Middle frontal gyrus (tissue), 1 donor: ENCODE results near the gene SSH2.
A peak's percentile ranks its signal among the peaks of the same experiment; 100 is the strongest.

Source experiments
- DNase-seq: peaks from one replicate; pipeline ENCODE4 v3.0.0-alpha.2; 2015; ENCODE audit warnings: low spot score; ENCODE audit errors: extremely low spot score

The SSH2 gene

GRCh38 chr17:29840884-29841283, 89.1 kb downstream of the SSH2 start:
- no peak for DNase-seq

DNA sequence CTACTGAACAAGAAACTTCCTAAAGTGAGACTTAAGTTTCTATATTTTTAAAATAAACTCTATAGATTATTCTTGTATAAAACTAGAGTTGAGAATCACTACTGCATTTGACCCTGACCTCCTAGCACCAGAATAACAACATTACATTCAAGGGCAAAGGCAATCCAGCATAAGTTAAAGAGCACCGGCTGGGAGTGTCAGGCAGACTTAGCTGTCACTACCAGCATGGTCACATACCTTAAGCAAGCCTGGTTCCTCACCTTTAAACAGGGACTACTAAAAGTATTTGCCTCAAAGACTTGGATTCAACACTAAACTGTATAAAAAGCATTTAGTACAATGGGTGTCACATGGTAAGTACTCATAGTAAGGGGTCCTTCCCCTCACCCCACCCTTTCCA, 90.4 kb downstream of the SSH2 start:
- DNase-seq = no peak

DNA sequence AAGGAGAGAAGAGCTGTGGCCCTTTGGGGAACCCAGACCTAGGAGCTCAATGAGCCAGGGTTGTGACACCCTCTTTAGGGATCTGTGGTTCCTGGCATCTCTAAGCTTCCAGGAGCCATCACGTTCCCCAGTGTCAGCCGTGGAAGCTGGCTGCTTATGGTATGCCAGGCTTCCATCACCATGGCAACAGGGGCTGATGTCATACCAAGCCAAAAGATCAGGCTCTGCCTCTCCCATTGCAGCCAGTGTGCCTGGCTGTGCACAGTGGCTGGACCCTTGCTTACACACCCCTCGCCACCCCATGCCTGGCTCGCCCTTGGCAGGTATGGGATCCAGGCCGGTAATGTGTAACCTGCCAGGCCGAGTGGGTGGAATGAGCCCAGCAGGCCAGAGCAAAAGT, 91.1 kb downstream of the SSH2 start:
- no peak for DNase-seq

GRCh38 chr17:29837531-29837930, 92.5 kb downstream of the SSH2 start:
- DNase-seq = no peak

DNA sequence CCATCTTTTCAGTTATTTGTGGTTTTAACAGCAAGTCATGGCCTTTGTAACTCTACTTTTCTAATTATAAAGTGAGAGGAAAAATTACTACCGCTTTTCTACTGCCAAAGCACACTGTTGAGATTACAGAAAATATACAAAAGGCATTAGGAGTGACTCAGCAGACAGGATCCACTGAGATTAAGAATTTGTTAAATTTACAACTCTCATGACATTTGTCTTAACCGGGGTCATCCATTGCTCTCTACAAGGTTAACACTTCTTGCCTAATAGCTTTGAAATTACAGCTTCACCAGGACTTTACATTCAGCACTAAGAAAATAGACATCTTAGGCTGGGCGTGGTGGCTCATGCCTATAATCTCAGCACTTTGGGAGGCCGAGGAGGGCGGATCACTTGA, 93.4 kb downstream of the SSH2 start:
- no peak for DNase-seq

DNA sequence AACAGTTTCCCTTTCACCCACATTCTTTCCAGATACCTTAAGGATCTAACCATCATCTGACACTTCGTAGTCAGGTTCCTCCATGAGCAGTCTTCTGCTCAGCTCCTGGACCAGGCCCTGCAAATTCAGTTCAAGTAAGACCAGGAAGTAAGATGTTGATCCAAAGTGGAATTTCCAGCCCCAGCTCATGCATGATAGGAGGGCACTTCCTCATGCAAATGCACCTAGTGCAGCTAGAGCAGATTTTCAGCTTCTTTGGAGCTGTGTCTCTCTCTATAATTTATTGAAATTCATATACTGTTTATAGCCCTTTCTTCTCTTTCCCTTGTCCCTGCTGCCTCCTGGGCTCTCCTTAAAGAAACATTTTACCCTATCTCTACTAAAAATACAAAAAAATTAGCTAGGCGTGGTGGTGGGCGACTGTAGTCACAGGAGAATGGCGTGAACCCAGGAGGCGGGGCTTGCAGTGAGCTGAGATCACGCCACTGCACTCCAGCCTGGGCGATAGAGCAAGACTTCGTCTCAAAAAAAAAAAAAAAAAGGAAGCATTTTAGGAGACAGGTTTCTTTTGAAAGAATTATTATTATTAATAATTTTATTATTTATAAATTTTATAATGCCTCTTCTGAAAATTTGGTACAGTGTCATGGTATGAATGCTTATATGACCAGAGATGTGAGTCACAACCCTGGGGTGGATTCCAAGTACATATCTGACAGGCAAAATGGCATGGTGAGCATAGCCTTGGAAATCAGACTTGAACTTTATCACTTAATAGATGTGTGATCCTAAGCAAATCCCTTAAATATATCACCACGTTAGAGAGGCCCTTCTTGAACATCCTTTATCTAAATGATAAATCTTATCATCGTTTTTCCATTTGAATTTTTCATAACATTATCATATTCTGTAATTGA, 94.3 kb downstream of the SSH2 start:
- no peak for DNase-seq

- DNase-seq = no peak
Measured at GRCh38 chr17:29833801-29834200, 96.2 kb downstream of the SSH2 start.

DNA sequence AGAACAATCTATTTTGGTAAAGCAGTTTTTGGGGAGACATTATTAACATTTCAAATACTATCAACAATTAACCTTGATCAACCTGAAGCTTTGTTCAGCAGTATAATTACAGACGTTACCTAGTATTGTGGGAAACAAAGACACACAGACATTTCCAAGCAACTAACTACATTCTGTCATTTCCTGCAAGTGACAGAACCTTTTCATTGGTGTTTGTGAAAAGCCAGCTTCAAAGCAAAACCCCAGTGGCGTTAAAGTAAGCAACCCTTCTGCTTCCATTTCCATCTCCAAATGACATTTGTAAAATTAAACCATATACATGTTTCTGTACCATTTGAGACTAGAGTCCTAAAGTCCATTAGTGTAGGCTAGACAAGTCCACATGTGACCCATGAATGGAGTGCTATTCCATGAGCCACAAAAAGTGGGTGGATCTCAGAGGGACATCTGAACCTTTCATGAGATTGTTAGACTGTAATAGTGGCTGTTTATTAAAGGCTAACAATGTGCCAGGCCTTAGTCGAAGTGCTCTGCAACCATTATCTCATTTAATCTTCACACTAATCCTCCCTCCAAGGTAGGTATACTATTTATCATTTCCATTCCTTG, 101.2 kb downstream of the SSH2 start:
- no peak for DNase-seq

DNA sequence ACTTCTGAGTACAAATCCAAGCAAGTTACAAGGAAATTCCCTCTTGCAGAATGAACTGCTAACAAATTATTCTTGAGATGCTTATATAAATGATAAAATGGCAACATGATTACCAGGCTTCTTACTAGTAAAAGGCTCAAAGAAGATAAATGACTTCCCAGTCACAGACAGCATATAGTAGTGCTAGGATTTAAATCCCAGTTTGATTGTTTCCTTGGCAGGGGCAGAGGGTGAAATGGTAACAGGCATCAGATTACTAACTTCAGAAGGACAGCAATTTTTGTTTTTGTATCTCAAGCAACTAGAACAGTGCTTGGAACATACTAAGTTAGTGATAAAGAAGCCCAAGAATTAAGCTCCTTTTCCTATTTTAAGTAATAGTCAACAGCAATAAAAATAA, 102.8 kb downstream of the SSH2 start:
- no peak for DNase-seq

DNA sequence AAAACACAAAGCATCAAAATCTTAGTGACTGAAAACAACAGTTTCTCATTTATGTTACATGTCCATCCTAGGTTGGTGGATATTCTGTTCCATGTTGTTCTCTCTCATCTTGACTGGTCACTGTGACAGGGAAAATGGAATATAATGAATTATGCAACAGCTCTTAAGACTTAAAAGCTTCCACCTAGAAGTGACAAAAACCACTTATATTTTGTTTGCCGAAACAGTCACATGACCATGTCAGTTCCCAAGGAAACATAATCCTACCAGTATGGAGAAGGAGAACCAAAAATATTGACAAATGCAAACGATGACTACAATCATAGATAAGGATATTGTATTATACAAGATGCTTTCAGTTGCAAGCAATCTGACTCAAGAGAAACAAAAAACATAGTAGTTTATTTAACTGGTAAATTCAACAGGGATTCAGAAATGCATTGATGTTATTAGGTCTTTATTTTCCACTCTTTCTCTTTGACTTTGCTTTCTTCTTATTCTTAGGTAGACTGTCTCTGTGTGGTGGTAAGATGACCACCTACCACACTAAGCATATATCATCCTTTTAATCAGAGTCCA, 103.8 kb downstream of the SSH2 start:
- no peak for DNase-seq

GRCh38 chr17:29825604-29826003, 104.4 kb downstream of the SSH2 start:
- no peak for DNase-seq

GRCh38 chr17:29821897-29822296, 108.1 kb downstream of the SSH2 start:
- DNase-seq = no peak

- no peak for DNase-seq
Measured at GRCh38 chr17:29820425-29820824, 109.6 kb downstream of the SSH2 start.

DNA sequence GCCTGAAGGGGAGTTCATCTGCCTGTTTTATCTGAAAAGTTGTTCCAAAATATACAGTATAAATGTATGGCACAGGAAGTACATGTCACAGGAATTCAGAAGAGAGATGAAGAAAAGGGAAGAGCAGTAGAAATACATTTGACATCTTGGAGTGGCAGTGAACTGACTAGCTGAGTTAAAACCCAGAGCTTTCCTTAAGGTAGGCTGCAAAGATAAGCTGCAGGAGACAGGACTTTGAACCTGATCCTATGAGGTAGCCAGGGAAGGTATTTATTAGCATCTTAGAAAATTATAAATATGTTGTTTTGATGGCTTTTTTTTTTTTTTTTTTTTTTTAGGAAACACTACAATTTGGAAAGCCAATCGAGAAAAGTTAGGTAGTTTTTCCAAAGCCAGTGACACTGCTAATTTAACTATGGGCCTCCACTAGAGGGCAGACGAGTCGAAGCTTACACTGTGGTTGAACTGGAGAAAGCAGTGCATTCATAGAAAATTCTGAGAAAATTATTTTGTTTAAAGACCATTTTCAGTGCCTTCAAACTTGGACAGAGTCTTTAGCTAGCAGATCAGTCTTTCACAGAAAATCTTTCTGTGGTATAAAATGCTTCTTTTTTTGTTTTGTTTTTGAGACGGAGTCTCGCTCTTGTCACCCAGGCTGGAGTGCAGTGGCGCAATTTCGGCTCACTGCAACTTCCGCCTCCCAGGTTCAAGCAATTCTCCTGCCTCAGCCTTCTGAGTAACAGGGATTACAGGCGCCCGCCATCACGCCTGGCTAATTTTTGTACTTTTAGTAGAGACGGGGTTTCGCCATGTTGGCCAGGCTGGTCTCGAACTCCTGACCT, 122.3 kb downstream of the SSH2 start:
- DNase-seq = peak; percentile 68

DNA sequence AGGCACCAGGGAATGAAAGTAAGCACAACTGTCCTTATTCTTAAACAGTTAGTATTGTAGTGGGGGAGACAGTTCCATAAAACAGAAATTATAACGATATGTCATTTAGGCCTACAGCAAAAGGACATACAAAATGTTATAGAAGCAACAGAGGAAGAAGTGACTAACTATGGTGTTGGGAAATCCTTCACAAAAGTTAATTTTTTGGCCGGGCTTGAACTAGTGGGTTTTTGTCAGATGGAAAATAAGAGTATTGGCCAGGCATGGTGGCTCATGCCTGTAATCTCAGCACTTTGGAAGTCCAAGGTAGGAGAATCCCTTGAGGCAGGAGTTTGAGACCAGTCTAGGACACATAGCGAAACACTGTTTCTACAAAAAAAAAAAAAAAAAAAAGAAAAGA, 127.8 kb downstream of the SSH2 start:
- no peak for DNase-seq

DNA sequence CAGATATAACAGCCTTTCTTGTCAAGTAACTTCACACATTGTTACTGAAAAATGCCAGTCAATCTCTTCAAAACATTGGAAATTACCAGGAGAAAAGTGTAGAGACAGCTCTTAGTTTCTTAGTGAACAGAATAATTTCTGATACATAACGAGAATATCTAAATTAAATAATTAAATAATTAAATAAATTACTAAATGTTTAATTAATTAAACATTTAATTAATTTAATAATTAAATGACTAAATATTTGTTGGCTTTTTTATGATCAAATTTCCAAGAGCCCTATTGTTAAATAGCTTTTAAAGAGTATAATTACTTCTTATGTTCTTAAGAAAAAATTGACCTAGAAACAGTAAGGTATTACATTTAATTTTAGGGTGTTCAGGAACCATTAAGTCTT, 129.6 kb downstream of the SSH2 start:
- no peak for DNase-seq

- no peak for DNase-seq
Measured at GRCh38 chr17:29796652-29797051, 133.4 kb downstream of the SSH2 start.

DNA sequence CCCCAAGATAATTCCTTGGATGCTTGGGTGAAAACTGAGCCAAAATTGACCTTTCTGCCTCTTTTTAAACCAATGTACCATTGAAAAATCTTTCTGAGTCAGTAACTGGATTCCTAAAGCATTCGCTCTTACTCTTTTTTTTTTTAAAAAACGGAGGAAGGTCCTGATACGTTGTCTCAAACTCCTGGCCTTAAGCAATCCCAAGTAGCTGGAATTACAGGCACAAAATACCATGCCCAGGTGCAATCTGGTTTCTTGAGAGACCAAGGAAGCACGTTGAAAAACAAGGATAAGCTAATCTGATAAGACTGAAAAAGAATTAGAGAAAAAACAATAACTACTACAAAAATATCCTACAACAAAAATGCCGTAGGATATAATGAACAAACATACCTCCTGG, 136.5 kb downstream of the SSH2 start:
- no peak for DNase-seq

- DNase-seq = no peak
Measured at GRCh38 chr17:29791336-29792080, 138.5 kb downstream of the SSH2 start.

DNA sequence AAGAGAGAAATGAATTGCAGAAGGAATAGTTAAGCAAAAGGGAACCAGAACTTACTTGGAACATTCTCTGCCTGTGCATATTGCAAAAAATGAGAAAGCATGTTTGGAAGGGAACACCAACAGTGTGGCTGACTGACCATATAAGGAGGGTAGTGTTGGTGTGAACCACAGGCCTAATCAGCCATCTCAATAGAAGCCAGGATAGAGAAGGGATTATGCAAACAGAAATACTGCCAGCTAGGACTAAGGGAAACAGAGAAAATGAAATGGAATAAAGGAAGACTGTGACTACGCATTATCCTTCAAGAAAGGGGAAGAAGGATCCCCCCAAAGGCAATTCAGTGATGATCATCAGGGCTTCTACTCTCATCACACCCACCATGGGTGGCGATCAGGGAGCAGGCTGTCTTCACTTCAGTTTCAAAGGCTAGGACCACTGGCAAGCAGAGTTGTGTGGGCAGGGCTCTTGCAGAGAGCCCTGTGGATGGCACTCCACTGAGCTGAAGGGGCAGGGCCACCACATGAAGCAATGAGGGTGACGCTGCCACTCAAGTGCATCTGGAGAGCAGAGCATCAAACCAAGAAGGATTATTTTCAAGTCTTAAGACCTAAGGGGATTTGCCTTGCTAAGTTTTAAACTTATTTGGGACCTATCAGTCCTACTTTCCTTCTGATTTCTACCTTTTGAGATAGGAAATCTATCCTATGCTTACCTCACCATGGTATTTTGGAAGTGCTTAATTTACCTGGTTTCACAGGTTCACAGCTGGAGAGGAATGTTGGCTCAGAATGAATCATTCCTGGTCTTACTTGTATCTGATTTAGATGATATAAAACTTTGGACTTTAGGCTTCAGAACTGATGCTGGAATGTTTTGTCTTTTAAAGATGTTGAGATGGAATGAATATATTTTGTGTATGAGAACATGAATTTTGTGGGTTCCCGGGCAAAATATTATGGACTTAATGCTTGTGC, 140.5 kb downstream of the SSH2 start:
- peak; percentile 8 for DNase-seq
